GM12875 (cell line): ENCODE measurements around the gene PBX1.

Experiments
- H3K4me3 ChIP-seq: one replicate; pipeline ENCODE4 v1.5.1; 2011; ENCODE audit warnings: low read depth, low read length, control low read depth
- TF ChIP-seq, protein P1 (sequence below): IDR thresholded peaks from 2 replicates; pipeline ENCODE4 v1.5.1; 2011; ENCODE audit warnings: low read depth, mild to moderate bottlenecking, control low read depth, inconsistent platforms, low read length, moderate library complexity, borderline replicate concordance; ENCODE audit not compliant: insufficient read depth

Gene PBX1

DNA sequence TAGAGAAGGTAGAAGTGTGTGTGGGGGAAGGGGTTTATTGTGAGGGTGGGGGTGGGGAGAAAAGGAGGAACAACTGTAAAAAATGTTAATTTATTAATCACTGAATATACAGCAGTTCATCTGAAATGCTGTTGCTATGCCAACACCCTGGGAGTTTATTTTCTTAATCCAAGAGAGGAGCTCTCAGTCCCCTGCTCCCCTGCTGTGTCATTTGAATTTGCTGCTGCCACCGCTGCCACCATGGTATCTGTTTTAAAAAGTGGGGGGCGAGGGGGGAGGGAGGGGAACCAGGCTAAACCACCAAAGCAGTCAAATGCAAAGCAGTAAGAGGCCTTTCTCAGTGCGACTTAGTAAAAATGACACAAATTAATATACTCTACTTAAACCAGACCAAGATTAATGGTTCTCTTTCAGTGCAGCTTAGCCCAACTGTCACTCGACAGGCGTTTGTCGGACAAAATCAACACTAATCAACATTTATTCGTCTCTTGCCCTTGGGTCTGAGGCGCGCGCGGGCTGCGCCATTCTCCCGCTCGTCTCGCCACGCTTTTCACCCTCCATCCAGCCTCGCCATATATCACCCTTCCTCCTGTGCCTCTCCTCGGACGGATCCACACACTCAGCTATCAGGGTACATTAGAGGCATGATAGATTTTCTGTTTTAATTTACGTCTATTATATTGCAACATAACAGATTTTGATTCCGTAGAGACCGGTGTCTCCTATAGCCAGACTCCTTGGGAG lies 76.2 kb downstream of the PBX1 start:
- H3K4me3 ChIP-seq = no peak overlapping the region
- TF ChIP-seq, protein P1, sequence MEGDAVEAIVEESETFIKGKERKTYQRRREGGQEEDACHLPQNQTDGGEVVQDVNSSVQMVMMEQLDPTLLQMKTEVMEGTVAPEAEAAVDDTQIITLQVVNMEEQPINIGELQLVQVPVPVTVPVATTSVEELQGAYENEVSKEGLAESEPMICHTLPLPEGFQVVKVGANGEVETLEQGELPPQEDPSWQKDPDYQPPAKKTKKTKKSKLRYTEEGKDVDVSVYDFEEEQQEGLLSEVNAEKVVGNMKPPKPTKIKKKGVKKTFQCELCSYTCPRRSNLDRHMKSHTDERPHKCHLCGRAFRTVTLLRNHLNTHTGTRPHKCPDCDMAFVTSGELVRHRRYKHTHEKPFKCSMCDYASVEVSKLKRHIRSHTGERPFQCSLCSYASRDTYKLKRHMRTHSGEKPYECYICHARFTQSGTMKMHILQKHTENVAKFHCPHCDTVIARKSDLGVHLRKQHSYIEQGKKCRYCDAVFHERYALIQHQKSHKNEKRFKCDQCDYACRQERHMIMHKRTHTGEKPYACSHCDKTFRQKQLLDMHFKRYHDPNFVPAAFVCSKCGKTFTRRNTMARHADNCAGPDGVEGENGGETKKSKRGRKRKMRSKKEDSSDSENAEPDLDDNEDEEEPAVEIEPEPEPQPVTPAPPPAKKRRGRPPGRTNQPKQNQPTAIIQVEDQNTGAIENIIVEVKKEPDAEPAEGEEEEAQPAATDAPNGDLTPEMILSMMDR = no peak

DNA sequence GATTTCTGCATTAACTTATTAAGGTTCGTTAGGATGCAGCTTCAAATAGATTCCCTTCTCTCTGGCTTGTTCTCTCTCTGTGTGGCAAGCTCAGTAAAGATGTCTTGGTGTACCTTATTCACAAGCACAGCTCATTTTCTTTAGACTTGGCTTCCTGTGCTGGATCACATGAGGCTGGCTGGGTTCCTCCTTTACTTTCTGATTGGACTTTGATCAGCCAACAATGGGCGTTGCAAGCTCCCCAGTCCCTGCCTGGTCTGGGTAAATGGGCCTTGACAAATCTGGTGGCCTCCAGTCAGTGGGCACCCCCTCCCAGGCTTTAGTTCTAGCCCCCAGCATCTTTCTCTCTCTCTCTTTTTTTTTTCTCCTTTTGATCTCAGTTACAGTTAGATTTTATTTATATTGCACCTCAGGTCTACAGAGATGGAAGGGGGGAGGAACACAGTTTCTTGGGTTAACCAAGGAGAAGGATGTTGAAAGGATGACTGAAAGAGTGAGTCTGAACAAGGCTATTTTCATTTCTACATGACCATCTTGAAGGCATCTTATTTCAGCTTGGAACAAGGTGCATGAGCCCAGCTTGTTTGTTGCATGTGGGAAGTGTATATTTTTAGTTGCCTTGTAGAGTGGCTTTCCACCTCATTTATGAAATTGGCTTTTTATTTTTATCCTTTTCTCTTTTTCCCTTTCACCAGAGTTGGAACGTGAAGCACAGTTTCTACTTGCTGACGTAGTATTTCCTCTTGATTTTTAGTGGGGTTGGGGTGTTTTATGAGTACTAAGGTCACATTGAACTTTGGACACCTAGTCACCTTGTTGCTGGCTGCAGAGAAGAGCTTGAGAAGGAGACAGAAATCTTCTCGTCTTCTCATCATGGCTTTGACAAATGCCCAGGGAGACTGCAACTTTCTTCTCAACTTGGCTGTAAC lies 77.1 kb downstream of the PBX1 start:
- no peak overlapping the region for H3K4me3 ChIP-seq
- TF ChIP-seq, protein P1 = no peak

DNA sequence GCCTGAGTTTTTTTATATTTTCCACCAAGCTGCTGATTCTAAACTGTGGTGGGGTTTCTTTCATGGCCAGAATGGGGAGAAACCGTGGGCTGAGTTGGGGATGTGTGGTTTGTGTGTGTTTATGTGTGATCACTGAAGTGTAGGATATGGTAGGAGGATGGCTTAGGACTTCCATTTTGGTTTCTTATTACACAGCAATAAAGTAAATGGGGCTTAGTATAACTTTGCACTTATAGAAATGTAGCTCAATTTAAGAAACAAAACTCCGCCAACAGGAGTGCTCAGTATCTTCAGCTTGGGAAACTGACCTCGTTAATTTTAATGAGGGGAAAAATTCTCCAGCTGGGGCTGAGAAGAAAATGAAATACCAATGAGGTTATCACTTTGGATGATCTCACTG lies 77.8 kb downstream of the PBX1 start:
- TF ChIP-seq, protein P1 = no peak
- no peak overlapping the region for H3K4me3 ChIP-seq

DNA sequence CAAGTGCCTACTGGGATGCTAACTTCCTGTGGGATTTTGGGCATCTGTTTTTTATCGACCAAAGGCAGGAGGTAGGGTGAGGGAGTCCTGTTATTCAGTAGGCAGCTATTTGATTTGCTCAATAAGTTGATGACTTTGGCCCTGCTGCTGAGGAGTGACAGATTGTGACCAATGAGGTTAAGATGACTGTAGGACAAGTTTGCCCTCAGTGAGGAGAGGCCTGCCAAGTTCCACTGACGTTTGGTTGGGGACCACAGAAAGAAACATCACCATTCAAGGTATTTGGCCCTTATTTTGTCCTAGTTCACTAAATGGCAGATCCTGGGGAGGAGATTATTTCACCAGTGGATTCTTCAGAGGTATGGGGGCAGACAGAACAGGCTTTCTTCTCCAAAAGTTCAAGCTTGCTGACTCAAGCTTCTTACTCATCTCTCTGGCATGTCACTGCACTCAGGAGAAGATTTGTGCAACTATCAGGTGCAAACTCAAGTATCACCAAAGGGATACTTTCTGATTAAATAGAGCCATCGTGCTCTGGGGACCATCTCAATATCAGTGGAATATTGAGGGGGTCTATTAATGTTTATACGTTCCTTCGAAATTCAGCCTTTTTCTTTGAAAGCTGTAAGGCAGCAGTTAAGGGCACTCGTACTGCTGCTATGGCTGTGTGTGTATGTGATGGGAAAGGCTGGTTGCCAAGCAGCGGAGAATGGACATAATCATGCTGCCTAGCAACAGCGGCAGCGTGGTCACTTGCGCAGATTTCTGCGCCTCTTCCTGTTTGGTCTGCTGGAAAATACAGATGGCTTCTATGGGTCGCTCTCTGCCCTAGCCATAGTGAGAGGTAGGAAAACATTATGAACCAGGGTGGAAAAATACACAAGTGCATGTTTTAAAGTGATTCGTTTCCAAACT lies 78.7 kb downstream of the PBX1 start:
- H3K4me3 ChIP-seq = no peak overlapping the region

DNA sequence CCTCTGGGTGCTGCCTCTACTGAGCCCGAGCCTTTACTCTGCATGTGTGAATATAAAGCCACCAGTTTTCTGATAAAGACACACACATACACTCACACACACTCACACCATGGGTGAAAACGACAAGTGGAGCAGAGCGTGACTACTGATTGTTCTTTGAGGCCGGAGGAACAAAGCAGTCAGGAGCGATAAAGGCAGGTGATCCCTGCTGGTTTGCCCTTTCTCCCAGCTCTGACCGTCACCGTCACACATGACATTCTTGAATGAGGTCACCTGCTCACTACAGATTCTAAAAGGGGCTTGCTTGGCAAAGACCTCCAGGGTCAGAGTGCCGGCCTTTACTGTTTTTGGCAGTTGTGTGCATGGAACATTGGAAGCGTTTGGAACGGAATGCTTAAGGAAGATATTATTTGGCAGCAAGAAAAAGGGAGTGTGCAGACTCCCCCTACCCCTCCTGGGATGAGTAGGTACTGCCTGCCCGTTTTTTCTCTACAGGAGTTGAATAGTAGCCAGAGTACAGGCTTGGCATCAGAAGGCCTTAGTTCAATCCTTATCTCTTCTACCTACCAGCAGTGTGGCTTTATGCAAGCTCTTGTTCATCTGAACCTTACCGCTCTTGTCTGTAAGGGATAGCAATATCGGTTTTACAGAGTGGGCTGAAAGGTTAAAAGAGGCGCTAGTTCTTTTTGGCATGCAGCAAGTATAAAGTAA lies 79.7 kb downstream of the PBX1 start:
- H3K4me3 ChIP-seq = no peak overlapping the region
- TF ChIP-seq, protein P1 = no peak

More for the DNA sequence above, 78.7 kb downstream of the PBX1 start:
- TF ChIP-seq, protein P1 = no peak

DNA sequence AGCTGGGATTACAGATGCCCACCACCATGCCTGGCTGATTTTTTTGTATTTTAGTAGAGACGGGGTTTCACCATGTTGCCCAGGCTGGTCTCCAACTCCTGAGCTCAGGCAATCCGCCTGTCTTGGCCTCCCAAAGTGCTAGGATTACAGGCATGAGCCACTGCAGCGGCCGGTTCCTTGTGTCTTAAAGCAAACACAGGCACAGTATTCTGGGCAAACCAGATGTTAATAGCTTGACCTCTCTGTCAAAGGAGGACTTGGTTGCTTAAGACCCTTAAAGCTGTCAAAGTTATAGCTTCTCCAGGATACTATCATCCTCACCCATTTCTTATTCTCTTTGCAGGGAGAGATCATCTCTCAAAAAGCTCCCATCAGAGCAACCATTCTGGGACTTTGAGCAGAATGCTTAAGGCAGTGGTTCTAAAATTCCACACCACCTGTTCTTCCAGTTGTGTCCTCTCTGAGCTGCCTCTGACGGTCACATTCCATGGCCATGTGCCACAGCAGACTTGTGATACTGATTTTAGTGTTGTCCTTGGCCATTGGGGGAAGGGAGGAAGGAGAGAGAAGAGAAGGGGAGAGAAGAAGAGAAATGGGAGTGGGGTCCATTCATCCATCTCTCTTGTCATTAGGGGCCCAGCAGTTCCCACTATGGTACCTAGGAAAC lies 81.8 kb downstream of the PBX1 start:
- TF ChIP-seq, protein P1 = no peak
- H3K4me3 ChIP-seq = no peak overlapping the region
